ENCODE measurements around the gene RDH16.

DNA sequence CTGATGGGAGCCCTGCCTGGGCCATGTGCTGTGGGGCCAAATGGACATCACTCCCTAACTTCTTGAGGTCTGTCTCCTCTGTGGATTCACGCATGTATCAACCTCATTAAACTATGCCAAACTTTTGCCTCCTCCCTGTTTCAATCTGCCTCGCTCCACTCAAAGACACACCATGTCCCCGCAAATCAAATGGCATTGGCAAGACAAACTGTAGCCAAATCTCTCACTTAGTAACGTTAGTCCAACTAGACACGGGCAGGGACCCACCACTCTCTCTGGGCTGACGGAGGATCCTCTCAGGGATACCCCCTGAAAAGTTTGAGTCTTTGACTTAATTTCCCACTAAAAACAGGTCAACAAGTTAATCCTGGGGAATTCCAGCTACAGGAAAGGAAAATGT is 40.9 kb upstream of the RDH16 start:
- TF ChIP-seq, protein P1, sequence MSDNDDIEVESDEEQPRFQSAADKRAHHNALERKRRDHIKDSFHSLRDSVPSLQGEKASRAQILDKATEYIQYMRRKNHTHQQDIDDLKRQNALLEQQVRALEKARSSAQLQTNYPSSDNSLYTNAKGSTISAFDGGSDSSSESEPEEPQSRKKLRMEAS (IDR thresholded peaks at IDR 0.05) = no peak
- TF ChIP-seq EP300 (IDR thresholded peaks at IDR 0.05; ENCODE audit: borderline replicate concordance) (no peak), RAD21 (IDR thresholded peaks at IDR 0.05; ENCODE audit: low read depth) (no peak)
- TF ChIP-seq, protein P2, sequence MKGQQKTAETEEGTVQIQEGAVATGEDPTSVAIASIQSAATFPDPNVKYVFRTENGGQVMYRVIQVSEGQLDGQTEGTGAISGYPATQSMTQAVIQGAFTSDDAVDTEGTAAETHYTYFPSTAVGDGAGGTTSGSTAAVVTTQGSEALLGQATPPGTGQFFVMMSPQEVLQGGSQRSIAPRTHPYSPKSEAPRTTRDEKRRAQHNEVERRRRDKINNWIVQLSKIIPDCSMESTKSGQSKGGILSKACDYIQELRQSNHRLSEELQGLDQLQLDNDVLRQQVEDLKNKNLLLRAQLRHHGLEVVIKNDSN (IDR thresholded peaks at IDR 0.05) = no peak
